NCI-H2081 (cell line): ENCODE measurements around the gene ASRGL1.
"Not testable (repeated sequence)": the region's sequence is repeated elsewhere in the genome, so short reads cannot be mapped to it uniquely, and the experiment has no call there.

Experiments
- DNase-seq, 2 experiments: peaks; one replicate each; lab custom pipeline; 2025; lab: John Stamatoyannopoulos, UW

Gene ASRGL1

GRCh38 chr11:62337303-62338181 lies at the start of gene ASRGL1:
ASRGL1 (plus strand) TSS chr11:62337448; CDS start chr11:62337978, 530 bp downstream.
- peak; percentile 79 to 89 for DNase-seq

DNA sequence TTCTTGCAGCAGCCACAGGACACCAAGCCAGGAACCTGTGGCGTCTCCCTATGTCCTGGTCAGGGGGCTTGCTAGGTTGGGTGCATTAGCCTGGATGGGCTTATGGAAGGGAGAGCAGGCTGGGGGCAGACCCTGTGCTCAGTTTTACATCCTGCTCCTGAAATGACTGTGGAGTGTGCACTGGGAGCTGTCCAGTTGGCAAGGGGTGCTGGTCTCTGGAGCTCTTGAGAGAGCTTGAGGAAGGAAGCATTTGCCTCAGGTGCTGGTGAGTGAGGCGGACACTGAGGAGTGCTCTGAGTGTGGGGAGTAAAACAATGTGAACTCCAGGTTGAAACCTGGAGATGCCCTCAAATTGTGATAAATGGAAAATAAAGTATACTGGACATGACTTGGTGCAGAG lies 41.7 kb upstream of the ASRGL1 start:
- DNase-seq: no peak

DNA sequence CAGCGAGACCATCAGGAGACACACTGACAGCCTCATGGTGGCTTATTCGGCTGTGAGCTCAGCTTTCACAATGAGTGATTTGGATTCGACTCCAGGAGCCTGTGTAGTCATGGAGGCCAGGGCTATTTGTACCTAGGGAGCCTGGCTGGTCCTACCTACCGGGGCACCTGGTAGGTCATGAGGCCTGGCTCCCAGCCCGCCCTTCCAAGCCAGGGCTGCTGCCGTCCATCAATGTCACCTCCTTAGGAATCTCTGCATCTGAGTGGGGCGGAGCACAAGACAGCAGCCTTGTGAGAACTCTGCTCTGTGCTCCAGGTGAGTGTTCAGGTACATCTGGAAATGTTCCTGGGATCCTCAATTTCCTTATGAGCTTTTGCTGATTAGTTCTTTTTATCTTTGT lies 38.3 kb upstream of the ASRGL1 start, which contains the start of gene SCGB1D4:
TSS of gene SCGB1D4 (minus strand) at position 101 of the 400 bp plus-strand sequence. CDS start at position 36, 65 bp downstream.
- no peak for DNase-seq

- no peak for DNase-seq
These were observed 31.0 kb upstream of the ASRGL1 start for GRCh38 chr11:62306227-62306626.

GRCh38 chr11:62307950-62308349 lies 29.3 kb upstream of the ASRGL1 start:
- DNase-seq: no peak

DNA sequence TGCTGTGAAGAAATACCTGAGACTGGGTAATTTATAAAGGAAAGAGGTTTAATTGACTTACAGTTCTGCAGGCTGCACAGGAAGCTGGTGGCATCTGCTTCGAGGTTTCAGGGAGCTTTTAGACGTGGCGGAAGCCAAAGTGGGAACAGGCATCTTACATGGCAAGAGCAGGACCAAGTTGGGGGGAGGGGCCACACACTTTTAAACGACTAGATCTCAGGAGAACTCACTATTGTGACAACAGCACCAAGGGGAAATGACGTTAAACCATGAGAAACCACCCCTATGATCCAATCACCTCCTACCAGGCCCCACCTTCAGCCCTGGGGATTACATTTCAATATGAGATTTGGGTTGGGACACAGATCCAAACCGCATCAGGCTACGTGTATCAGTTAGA lies 27.3 kb upstream of the ASRGL1 start:
- DNase-seq: no peak

DNA sequence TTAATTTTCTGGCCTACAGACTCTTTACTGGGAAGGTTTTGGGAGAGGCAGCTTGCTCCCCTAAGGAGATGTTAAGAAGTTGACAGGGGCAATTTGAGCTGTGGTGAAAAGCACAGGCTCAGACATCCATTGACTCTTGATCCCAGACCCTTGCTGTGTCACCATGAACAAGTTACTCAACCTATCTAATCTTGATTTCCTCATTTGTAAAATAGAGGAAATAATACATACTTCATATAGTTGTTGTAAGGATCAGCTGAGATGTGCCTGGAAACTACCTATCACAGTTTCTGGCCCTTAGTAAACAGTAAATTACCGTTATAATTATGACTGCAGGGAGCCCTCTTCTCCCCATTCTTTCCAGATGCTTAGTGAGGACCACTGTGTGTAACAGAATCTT lies 21.8 kb upstream of the ASRGL1 start:
- DNase-seq: no peak

GRCh38 chr11:62322524-62322923 lies 14.7 kb upstream of the ASRGL1 start:
- no peak for DNase-seq

DNA sequence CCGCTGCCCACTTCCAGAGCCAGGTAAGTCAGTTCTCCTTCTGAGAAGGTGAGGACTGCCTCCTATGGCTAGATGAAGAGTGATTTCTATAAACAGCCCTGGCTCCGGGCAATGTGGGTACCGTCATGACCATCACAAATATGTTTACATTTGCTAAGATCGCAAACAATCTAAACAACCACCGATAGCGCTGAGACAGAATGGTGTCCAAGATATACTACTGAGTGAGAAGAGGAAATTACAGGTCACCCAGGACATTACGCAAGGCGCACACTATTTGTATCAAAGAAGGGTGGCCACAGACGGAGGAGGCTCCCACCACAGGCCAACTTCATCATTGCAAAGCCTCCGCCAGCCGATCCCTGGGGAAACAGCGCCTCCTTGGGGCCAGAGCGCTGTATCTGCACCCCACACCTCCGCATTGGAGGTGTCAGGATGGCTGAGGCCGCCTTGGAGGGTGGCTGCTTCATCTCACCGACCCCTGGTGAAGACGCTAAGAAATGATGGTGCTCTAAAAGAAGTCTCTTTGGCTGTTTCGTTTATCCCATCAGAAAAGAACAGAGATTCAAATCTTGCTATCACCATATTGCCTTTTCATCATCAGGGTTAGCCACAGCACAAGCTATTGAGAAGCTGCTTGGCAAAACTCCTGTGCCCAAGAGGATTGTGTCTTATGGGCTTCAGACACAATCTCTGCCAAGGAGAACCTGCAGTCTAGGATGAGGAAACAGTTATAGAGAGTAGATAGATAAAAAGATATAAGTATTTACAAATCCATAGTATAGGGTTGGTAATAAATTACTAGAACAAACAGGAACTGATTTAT lies 12.3 kb upstream of the ASRGL1 start:
- peak; percentile 29 to 55 for DNase-seq

GRCh38 chr11:62325781-62326180 lies 11.5 kb upstream of the ASRGL1 start:
- DNase-seq: not testable (repeated sequence)

DNA sequence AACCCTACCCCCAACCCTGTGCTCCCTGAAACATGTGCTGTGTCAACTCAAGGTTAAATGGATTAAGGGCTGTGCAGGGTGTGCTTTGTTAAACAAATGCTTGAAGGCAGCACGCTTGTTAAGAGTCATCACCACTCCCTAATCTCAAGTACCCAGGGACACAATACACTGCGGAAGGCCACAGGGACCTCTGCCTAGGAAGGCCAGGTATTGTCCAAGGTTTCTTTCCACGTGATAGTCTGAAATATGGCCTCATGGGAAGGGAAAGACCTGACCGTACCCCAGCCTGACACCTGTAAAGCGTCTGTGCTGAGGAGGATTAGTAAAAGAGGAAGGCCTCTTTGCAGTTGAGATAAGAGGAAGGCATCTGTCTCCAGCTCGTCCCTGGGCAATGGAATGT lies 10.5 kb upstream of the ASRGL1 start:
- not testable (repeated sequence) for DNase-seq

GRCh38 chr11:62327541-62327940 lies 9.7 kb upstream of the ASRGL1 start:
- DNase-seq: not testable (repeated sequence)

GRCh38 chr11:62331264-62331663 lies 6.0 kb upstream of the ASRGL1 start:
- not testable (repeated sequence) for DNase-seq

- no peak for DNase-seq
These were observed 3.5 kb upstream of the ASRGL1 start for GRCh38 chr11:62333768-62334167.

GRCh38 chr11:62336949-62337302 lies 322 bp upstream of the ASRGL1 start:
- not testable (repeated sequence) for DNase-seq

DNA sequence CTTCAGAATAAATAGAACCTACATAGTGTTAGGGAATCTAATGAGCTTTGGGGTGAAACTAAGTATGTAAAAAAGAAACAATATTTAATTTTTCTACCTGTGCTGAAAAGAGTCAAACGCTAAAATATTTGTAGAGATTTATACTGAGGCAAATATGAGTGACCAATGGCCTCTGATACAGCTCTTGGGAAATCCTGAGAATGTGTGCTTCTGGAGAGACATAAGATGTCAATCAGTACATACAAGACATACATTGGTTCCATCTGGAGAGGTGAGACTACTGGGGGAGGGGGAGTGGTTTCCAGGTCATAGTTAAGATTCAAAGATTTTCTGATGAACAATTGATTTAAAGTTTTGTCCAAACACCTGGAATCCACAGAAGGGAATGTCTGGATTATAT lies 970 bp downstream of the ASRGL1 start:
- DNase-seq: no peak

DNA sequence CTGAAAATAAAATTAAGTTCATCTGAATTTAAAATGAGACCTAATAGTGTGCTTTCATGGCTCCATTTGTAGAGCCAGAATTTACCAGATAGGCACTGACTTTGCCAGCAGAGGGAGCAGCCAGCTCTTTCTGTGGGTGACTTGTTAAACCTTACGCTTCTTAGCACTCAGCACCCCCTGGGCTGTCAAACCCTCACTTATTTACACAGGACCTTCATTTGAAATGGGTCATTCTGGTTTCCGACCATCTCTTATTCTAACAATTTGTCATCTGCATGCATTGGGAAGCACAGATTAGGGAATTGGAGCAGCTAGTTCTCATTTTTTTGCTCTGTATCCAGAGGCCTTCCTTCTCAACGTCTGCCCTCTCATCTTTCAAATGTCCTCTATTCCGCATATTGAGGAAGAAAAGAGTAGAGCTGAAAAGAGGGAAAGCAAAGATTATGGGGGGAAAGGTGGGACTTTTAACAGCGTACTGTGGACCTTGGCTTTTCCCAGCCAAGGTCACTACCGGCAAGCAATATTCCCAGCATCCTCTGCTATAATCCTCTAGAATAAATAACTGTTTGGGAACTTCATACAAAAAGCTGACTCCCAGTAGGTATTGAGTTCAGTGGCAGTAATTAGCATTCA lies 3.1 kb downstream of the ASRGL1 start:
- DNase-seq: peak; percentile 10 to 63

GRCh38 chr11:62341588-62341987 lies 4.3 kb downstream of the ASRGL1 start:
- no peak for DNase-seq

DNA sequence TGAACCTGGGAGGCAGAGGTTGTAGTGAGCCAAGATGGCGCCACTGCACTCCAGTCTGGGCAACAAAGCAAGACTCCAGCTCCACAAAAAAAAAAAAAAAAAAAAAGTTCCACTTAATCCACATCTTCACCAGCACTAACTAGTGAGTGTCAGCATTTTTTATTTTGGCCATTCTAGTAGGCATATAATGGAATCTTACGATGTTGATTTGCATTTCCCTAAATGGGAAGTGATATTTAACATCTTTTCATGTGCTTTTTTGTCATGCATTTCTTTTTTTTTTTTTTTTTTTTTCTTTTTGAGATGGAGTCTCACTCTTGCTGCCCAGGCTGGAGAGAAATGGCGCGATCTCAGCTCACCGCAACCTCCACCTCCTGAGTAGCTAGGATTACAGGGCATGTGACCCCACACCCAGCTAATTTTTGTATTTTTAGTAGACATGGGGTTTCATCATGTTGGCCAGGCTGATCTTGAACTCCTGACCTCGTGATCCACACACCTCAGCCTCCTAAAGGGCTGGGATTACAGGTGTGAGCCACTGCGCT lies 6.5 kb downstream of the ASRGL1 start:
- DNase-seq: not testable (repeated sequence)

DNA sequence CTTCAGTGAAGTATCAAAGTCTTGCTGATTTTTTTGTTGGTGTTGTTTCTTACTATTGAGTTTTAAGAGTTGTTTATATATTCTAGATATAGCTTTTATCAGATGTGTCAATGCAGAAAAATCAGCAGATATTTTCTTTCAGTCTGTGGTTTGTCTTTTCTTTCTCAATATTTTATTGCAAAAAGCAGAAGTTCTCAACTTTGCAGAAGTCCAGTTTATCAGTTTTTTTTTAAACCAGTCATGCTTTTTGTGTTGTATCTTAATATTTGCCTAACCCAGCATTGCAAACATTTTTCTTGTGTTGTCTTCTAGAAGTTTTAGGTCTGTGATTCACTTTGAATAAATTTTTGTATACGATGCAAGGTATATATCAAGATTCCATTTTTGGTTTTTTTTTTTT lies 7.0 kb downstream of the ASRGL1 start:
- no peak for DNase-seq

DNA sequence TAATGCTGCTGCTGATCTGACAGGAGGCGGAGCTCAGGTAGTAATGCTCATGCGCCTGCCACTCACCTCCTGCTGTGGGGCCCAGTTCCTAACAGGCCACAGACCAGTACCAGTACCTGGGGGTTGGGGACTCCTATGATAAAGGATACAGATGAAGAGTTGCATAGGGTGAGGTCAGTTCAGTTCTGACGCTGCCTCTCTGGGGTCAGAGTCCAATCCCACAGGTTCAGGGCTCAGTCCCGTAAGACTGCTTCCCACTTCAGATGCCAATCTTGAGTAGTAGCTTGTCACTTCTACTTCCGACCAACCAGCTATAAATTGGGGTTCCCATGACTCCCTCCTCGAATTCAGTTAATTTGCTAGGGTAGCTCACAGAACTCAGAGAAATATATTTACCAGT lies 8.6 kb downstream of the ASRGL1 start:
- DNase-seq: no peak
